Activated CD8-positive, alpha-beta memory T cell treated with anti-CD3 and anti-CD28 coated beads, Interleukin-2, amount 10 ng/mL, durations not matched to agents 7 days and 5 days (primary cell): Measurements from ENCODE around the gene FAF1. TPM values are rescaled to one million over a fixed set of nuclear protein-coding genes. Genes with fewer than 3 reads are reported as not detected.
"Not testable (repeated sequence)": the region's sequence is repeated elsewhere in the genome, so short reads cannot be mapped to it uniquely, and the experiment has no call there.

Experiments
- ATAC-seq: fragments of 150-1000 bp; cut with Tn5 transposase; one replicate; pipeline ENCODE4 v1.10.0; 2021; ENCODE audit warnings: moderate library complexity
- CTCF ChIA-PET: fragments of 350-600 bp; sonication (Branson Sonifier 250); formaldehyde crosslinking; loops from one replicate; lab custom pipeline; 2021; ENCODE audit warnings: antibody characterized with exemption; lab: Charles Lee
- DNase-seq: peaks from one replicate; pipeline ENCODE4 v3.0.0-alpha.2; 2020
- H3K27ac Mint-ChIP-seq: one replicate; pipeline ENCODE4 v1.8.0; 2021; ENCODE audit warnings: mild to moderate bottlenecking, mixed read lengths
- H3K27me3 Mint-ChIP-seq: one replicate; pipeline ENCODE4 v1.8.0; 2021; ENCODE audit warnings: mixed read lengths
- H3K36me3 Mint-ChIP-seq: one replicate; pipeline ENCODE4 v1.8.0; 2021; ENCODE audit warnings: mild to moderate bottlenecking, mixed read lengths
- H3K4me1 Mint-ChIP-seq: one replicate; pipeline ENCODE4 v1.8.0; 2021; ENCODE audit warnings: mixed read lengths
- H3K4me3 Mint-ChIP-seq: one replicate; pipeline ENCODE4 v1.8.0; 2021; ENCODE audit warnings: mild to moderate bottlenecking, moderate library complexity, mixed read lengths
- H3K9me3 Mint-ChIP-seq: one replicate; pipeline ENCODE4 v1.8.0; 2022; ENCODE audit warnings: low read depth, mixed read lengths
- total RNA-seq, 2 experiments: library from RNA; stranded (reverse); gene quantifications; one replicate each; pipeline ENCODE4 v1.2.3, GENCODE V29; 2021

The FAF1 gene
- total RNA-seq, 2 experiments from 2014 or later = 84.4 to 94.4 TPM

- no peak for DNase-seq
- Mint-ChIP-seq H3K4me1 (no peaks in the 10 kb centered on the region), H3K36me3 (peaks cover 9% of the 10 kb centered on the region), H3K27ac (no peak overlapping the region), H3K4me3 (no peak overlapping the region), H3K27me3 (no peaks in the 10 kb centered on the region), H3K9me3 (peaks cover 2% of the 10 kb centered on the region)
- ATAC-seq = no peak
- CTCF ChIA-PET = interaction anchor here (1.2 kb wide), 1 partner anchor 355 kb away, joined by 5 read pairs; no protein-coding TSS in a partner anchor
Observed at GRCh38 chr1:50836117-50836516, 124.0 kb downstream of the FAF1 start.

- H3K27ac Mint-ChIP-seq = no peak overlapping the region
- H3K4me3 Mint-ChIP-seq = no peak overlapping the region
- no peaks in the 10 kb centered on the region for H3K4me1 Mint-ChIP-seq
- H3K36me3 Mint-ChIP-seq = peaks cover 9% of the 10 kb centered on the region
- no peak for DNase-seq
- H3K27me3 Mint-ChIP-seq = no peaks in the 10 kb centered on the region
- no peak for ATAC-seq
- peaks cover 2% of the 10 kb centered on the region for H3K9me3 Mint-ChIP-seq
- CTCF ChIA-PET = no interaction called here
Observed at GRCh38 chr1:50833216-50833615, 126.9 kb downstream of the FAF1 start.

- Mint-ChIP-seq H3K27ac (no peak overlapping the region), H3K4me1 (no peaks in the 10 kb centered on the region), H3K36me3 (peaks cover 8% of the 10 kb centered on the region), H3K27me3 (no peaks in the 10 kb centered on the region), H3K9me3 (peaks cover 2% of the 10 kb centered on the region), H3K4me3 (no peak overlapping the region)
- CTCF ChIA-PET = no interaction called here
- DNase-seq (no peak), ATAC-seq (no peak)
Observed at GRCh38 chr1:50832167-50832566, 127.9 kb downstream of the FAF1 start.

GRCh38 chr1:50831300-50832061, 128.6 kb downstream of the FAF1 start:
- Mint-ChIP-seq H3K27ac (no peak overlapping the region), H3K9me3 (peaks cover 2% of the 10 kb centered on the region), H3K4me1 (no peaks in the 10 kb centered on the region), H3K4me3 (no peak overlapping the region), H3K27me3 (no peaks in the 10 kb centered on the region), H3K36me3 (peaks cover 7% of the 10 kb centered on the region)
- DNase-seq (no peak), ATAC-seq (no peak)
- CTCF ChIA-PET = interaction anchor here (0.6 to 0.7 kb wide), 2 partner anchors 18 to 126 kb away, joined by 3 read pairs; no protein-coding TSS in a partner anchor

GRCh38 chr1:50830621-50831020, 129.4 kb downstream of the FAF1 start:
- Mint-ChIP-seq H3K4me3 (no peak overlapping the region), H3K36me3 (peaks cover 4% of the 10 kb centered on the region), H3K9me3 (peaks cover 2% of the 10 kb centered on the region), H3K4me1 (no peaks in the 10 kb centered on the region), H3K27ac (no peak overlapping the region), H3K27me3 (no peaks in the 10 kb centered on the region)
- CTCF ChIA-PET = interaction anchor here (0.6 kb wide), 1 partner anchor 127 kb away, joined by 3 read pairs; no protein-coding TSS in a partner anchor
- ATAC-seq (no peak), DNase-seq (no peak)

- Mint-ChIP-seq H3K9me3 (peaks cover 2% of the 10 kb centered on the region), H3K4me3 (no peak overlapping the region), H3K27me3 (no peaks in the 10 kb centered on the region), H3K4me1 (no peaks in the 10 kb centered on the region), H3K36me3 (peaks cover 3% of the 10 kb centered on the region), H3K27ac (no peak overlapping the region)
- DNase-seq (no peak), ATAC-seq (no peak)
- CTCF ChIA-PET = interaction anchor here (0.6 kb wide), 1 partner anchor 123 kb away, joined by 3 read pairs; no protein-coding TSS in a partner anchor
Observed at GRCh38 chr1:50829014-50829958, 130.8 kb downstream of the FAF1 start.

GRCh38 chr1:50827546-50827945, 132.5 kb downstream of the FAF1 start:
- CTCF ChIA-PET = no interaction called here
- H3K27ac Mint-ChIP-seq = no peak overlapping the region
- no peak for DNase-seq
- no peaks in the 10 kb centered on the region for H3K36me3 Mint-ChIP-seq
- H3K4me1 Mint-ChIP-seq = no peaks in the 10 kb centered on the region
- no peaks in the 10 kb centered on the region for H3K27me3 Mint-ChIP-seq
- no peak overlapping the region for H3K4me3 Mint-ChIP-seq
- no peaks in the 10 kb centered on the region for H3K9me3 Mint-ChIP-seq
- no peak for ATAC-seq

- H3K27ac Mint-ChIP-seq, CTCF ChIA-PET, H3K9me3 Mint-ChIP-seq, ATAC-seq, H3K27me3 Mint-ChIP-seq, H3K4me3 Mint-ChIP-seq, DNase-seq, H3K4me1 Mint-ChIP-seq, H3K36me3 Mint-ChIP-seq: not testable (repeated sequence)
Observed at GRCh38 chr1:50826792-50827191, 133.3 kb downstream of the FAF1 start.

GRCh38 chr1:50822035-50822776, 137.9 kb downstream of the FAF1 start:
- Mint-ChIP-seq H3K36me3 (peaks cover 2% of the 10 kb centered on the region), H3K4me3 (no peak overlapping the region), H3K9me3 (no peaks in the 10 kb centered on the region), H3K27ac (no peak overlapping the region), H3K27me3 (no peaks in the 10 kb centered on the region), H3K4me1 (no peaks in the 10 kb centered on the region)
- no peak for DNase-seq
- ATAC-seq = no peak
- CTCF ChIA-PET = interaction anchor here (1.0 kb wide), 1 partner anchor 625 kb away, joined by 4 read pairs; no protein-coding TSS in a partner anchor

GRCh38 chr1:50820545-50820944, 139.5 kb downstream of the FAF1 start:
- CTCF ChIA-PET = interaction anchor here (1.6 kb wide), 1 partner anchor 100 kb away, joined by 3 read pairs; no protein-coding TSS in a partner anchor
- no peaks in the 10 kb centered on the region for H3K4me1 Mint-ChIP-seq

GRCh38 chr1:50812346-50812745, 147.7 kb downstream of the FAF1 start:
- Mint-ChIP-seq H3K27ac (no peak overlapping the region), H3K27me3 (no peaks in the 10 kb centered on the region), H3K4me3 (no peak overlapping the region), H3K9me3 (peaks cover 16% of the 10 kb centered on the region), H3K36me3 (peaks cover 19% of the 10 kb centered on the region), H3K4me1 (no peaks in the 10 kb centered on the region)
- ATAC-seq (no peak), DNase-seq (no peak)
- CTCF ChIA-PET = no interaction called here

More at GRCh38 chr1:50820545-50820944, 139.5 kb downstream of the FAF1 start:
- Mint-ChIP-seq H3K36me3 (peaks cover 2% of the 10 kb centered on the region), H3K4me3 (no peak overlapping the region), H3K27me3 (no peaks in the 10 kb centered on the region), H3K9me3 (no peaks in the 10 kb centered on the region), H3K27ac (no peak overlapping the region)
- DNase-seq (no peak), ATAC-seq (no peak)

- no peaks in the 10 kb centered on the region for H3K4me1 Mint-ChIP-seq
- H3K4me3 Mint-ChIP-seq = no peak overlapping the region
- CTCF ChIA-PET = no interaction called here
- H3K36me3 Mint-ChIP-seq = peaks cover 33% of the 10 kb centered on the region
- DNase-seq (no peak), ATAC-seq (no peak)
- no peak overlapping the region for H3K27ac Mint-ChIP-seq
- no peaks in the 10 kb centered on the region for H3K27me3 Mint-ChIP-seq
- H3K9me3 Mint-ChIP-seq = peaks cover 19% of the 10 kb centered on the region
Observed at GRCh38 chr1:50808296-50808695, 151.8 kb downstream of the FAF1 start.

GRCh38 chr1:50796272-50796671, 163.8 kb downstream of the FAF1 start:
- no peak overlapping the region for H3K27ac Mint-ChIP-seq
- ATAC-seq (no peak), DNase-seq (no peak)
- CTCF ChIA-PET = interaction anchor here (1.9 kb wide), 1 partner anchor 22 kb away, joined by 4 read pairs; no protein-coding TSS in a partner anchor
- no peaks in the 10 kb centered on the region for H3K9me3 Mint-ChIP-seq
- no peak overlapping the region for H3K4me3 Mint-ChIP-seq
- peaks cover 13% of the 10 kb centered on the region for H3K36me3 Mint-ChIP-seq
- H3K27me3 Mint-ChIP-seq = no peaks in the 10 kb centered on the region
- peaks cover 6% of the 10 kb centered on the region for H3K4me1 Mint-ChIP-seq
